CD4-positive, alpha-beta memory T cell (primary cell): ENCODE data around the gene FRZB. TPM values are rescaled to one million over a fixed set of nuclear protein-coding genes. Genes with fewer than 3 reads are reported as not detected.

Experiments used
- CTCF ChIA-PET: fragments of 350-600 bp; sonication (Branson Sonifier 250); formaldehyde crosslinking; loops from one replicate; lab custom pipeline; 2021; ENCODE audit warnings: inconsistent platforms; ENCODE audit not compliant: partially characterized antibody; lab: Charles Lee
- POLR2A ChIA-PET: fragments of 350-600 bp; sonication (Branson Sonifier 250); formaldehyde crosslinking; loops from one replicate; lab custom pipeline; 2021; ENCODE audit not compliant: partially characterized antibody; lab: Charles Lee
- DNase-seq, 5 donors: peaks; one replicate each; pipeline versions ENCODE4 v3.0.0 to v3.0.0-alpha.2; 2020 to 2022; ENCODE audit warnings: mixed read lengths in 1 of 5
- H3K27ac ChIP-seq: one replicate; pipeline ENCODE4 v1.7.0; 2013; ENCODE audit warnings: low read depth, low read length
- H3K27me3 ChIP-seq: 2 replicates; pipeline ENCODE4 v1.7.0; 2013; ENCODE audit warnings: mild to moderate bottlenecking, low read length, moderate library complexity; ENCODE audit not compliant: insufficient read depth
- H3K36me3 ChIP-seq: 2 replicates; pipeline ENCODE4 v1.7.0; 2013; ENCODE audit warnings: mild to moderate bottlenecking, low read length, moderate library complexity; ENCODE audit not compliant: insufficient read depth
- H3K4me1 ChIP-seq: 2 replicates; pipeline ENCODE4 v1.7.0; 2013; ENCODE audit warnings: mild to moderate bottlenecking, low read length, moderate library complexity; ENCODE audit not compliant: insufficient read depth
- H3K4me3 ChIP-seq, 2 donors: one replicate each; pipeline ENCODE4 v1.7.0; 2013; ENCODE audit warnings: low read length in 2 of 2, mild to moderate bottlenecking in 1 of 2
- H3K9me3 ChIP-seq, 2 donors: one replicate each; pipeline ENCODE4 v1.7.0; 2013; ENCODE audit warnings: low read length in 2 of 2, control low read depth in 1 of 2; ENCODE audit not compliant: control insufficient read depth in 1 of 2
- H3K27ac Mint-ChIP-seq, 7 donors: one replicate each; pipeline ENCODE4 v1.8.0; 2020 to 2021; ENCODE audit warnings: mixed read lengths in 7 of 7, mild to moderate bottlenecking in 6 of 7, inconsistent platforms in 3 of 7, moderate library complexity in 3 of 7
- H3K27me3 Mint-ChIP-seq, 2 donors: one replicate each; pipeline ENCODE4 v1.8.0; 2020 to 2021; ENCODE audit warnings: mixed read lengths in 2 of 2
- H3K36me3 Mint-ChIP-seq, 2 donors: one replicate each; pipeline ENCODE4 v1.8.0; 2020 to 2021; ENCODE audit warnings: mixed read lengths in 2 of 2, inconsistent platforms in 1 of 2, mild to moderate bottlenecking in 1 of 2
- H3K4me1 Mint-ChIP-seq, 4 donors: one replicate each; pipeline ENCODE4 v1.8.0; 2020 to 2021; ENCODE audit warnings: mixed read lengths in 4 of 4, mild to moderate bottlenecking in 1 of 4
- H3K4me3 Mint-ChIP-seq, 8 donors: one replicate each; pipeline ENCODE4 v1.8.0; 2020 to 2021; ENCODE audit warnings: mixed read lengths in 8 of 8, mild to moderate bottlenecking in 7 of 8, moderate library complexity in 6 of 8, inconsistent platforms in 3 of 8
- H3K9me3 Mint-ChIP-seq, 8 donors: one replicate each; pipeline ENCODE4 v1.8.0; 2020 to 2021; ENCODE audit warnings: mixed read lengths in 8 of 8, mild to moderate bottlenecking in 5 of 8, inconsistent platforms in 3 of 8, moderate library complexity in 1 of 8
- intact Hi-C: fragments of 100-400 bp; cut with micrococcal nuclease; formaldehyde crosslinking; loops from one replicate; pipeline ENCODE4 v1.15.1; 2023
- polyA plus RNA-seq, 2 donors: library from polyadenylated mRNA; unstranded; fragments of 300-500 nt; fragmentation: Illumina TruSeq; gene quantifications; one replicate each; pipeline ENCODE4 v1.2.3, GENCODE V29; 2021
- total RNA-seq, 2 experiments: library from RNA; stranded (reverse); gene quantifications; one replicate each; pipeline ENCODE4 v1.2.3, GENCODE V29; 2021

FRZB gene
- total and polyA plus RNA-seq, 4 experiments from 2014 or later: 0.43 TPM; not detected in 3

DNA sequence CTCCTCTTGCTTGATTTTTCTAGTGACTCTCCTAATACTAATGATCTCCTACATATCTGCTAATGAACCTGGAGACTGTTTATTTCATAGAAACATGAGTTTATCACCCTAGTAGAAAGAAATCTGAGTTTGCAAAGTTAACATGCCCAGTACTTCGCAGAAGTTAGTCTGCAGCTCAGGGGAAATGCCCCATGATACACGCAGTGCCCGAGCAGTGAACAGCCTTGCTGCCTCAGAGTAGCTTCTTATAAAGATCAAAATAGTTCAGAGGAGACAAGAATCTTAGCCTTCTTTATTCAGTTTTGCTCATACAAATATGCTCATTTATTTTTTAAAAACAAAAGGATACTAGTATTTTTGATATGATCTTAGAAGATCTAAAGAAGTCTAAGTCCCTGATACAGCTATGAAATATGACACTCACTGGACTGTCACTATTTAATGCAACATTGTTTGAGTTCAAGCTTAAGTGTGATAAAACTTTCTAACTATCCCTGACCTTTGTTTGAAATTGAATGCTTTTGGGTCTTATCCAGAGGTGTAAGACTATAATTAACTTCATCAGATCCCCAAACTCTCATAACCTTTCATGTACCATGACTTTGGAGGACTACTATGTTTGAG lies 20.5 kb downstream of the FRZB start:
- H3K27me3 ChIP-seq: no peaks in the 10 kb centered on the region
- no peaks in the 10 kb centered on the region for H3K4me1 Mint-ChIP-seq
- H3K9me3 ChIP-seq: no peaks in the 10 kb centered on the region
- DNase-seq: no peak
- ChIA-PET CTCF (interaction anchor here (1.8 kb wide), 1 partner anchor 8 kb away, joined by 4 read pairs; no protein-coding TSS in a partner anchor), POLR2A (no interaction called here)
- no peaks in the 10 kb centered on the region for H3K36me3 ChIP-seq
- H3K4me3 Mint-ChIP-seq: no peak overlapping the region
- no peak overlapping the region for H3K4me3 ChIP-seq
- H3K27me3 Mint-ChIP-seq: peaks cover 5 to 10% of the 10 kb centered on the region in 2 donors
- H3K36me3 Mint-ChIP-seq: no peaks in the 10 kb centered on the region
- no peaks in the 10 kb centered on the region for H3K9me3 Mint-ChIP-seq
- intact Hi-C loops: no loop called here
- H3K27ac Mint-ChIP-seq: no peak overlapping the region
- H3K4me1 ChIP-seq: no peaks in the 10 kb centered on the region
- H3K27ac ChIP-seq: no peak overlapping the region

DNA sequence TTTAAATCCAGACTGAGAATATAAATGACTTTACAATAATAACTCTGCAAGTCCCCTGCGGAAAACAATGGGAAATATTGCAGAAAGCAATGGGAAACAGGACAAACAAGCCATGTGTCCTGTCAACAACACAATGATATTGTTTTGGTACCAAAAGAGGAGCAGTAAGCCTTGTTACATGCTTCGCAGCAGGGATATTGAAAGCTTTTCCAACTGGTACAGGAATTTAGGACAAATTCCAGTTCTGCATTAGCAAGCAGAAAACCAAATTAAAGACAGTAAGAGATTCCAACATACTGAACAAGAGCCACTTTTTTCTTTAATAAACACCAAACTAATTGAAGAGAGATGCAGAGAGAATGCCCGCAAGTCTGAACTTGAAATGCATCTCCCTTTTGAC lies 30.0 kb downstream of the FRZB start:
- H3K36me3 ChIP-seq: no peaks in the 10 kb centered on the region
- Mint-ChIP-seq H3K9me3 (peaks cover 0 to 1% (median 0%) of the 10 kb centered on the region in 8 donors), H3K4me1 (no peaks in the 10 kb centered on the region), H3K27me3 (peaks cover 12 to 15% of the 10 kb centered on the region in 2 donors), H3K27ac (no peak overlapping the region), H3K36me3 (no peaks in the 10 kb centered on the region), H3K4me3 (no peak overlapping the region)
- H3K27ac ChIP-seq: no peak overlapping the region
- POLR2A ChIA-PET: no interaction called here
- no peaks in the 10 kb centered on the region for H3K9me3 ChIP-seq
- intact Hi-C loops: no loop called here
- H3K4me1 ChIP-seq: no peaks in the 10 kb centered on the region
- H3K27me3 ChIP-seq: no peaks in the 10 kb centered on the region
- no peak overlapping the region for H3K4me3 ChIP-seq
- no peak for DNase-seq
- CTCF ChIA-PET: no interaction called here

DNA sequence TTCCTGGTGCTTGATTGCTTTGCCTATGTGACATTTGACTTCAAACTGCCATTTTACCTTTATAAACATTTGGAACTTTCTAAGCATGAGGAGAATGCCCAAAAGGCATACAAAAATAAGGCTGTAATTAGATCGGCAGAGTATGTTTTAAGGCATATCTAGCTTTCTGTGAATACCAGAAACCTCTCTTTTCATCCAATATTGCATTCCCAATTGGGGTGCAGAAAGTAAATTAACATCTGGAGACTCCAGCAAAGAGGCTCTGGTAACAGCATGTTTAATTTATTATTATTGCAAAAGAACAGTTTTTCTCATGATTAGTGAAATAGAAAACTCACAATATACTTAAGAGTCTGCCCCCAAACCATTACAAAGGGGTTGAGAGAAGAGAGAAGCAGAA lies 32.1 kb downstream of the FRZB start:
- ChIA-PET CTCF (no interaction called here), POLR2A (no interaction called here)
- H3K36me3 ChIP-seq: no peaks in the 10 kb centered on the region
- H3K9me3 Mint-ChIP-seq: peaks cover 0 to 1% (median 0%) of the 10 kb centered on the region in 8 donors
- DNase-seq: no peak
- H3K27me3 ChIP-seq: no peaks in the 10 kb centered on the region
- no peaks in the 10 kb centered on the region for H3K4me1 Mint-ChIP-seq
- H3K36me3 Mint-ChIP-seq: no peaks in the 10 kb centered on the region
- no peaks in the 10 kb centered on the region for H3K9me3 ChIP-seq
- no peak overlapping the region for H3K27ac ChIP-seq
- H3K27ac Mint-ChIP-seq: no peak overlapping the region
- H3K4me1 ChIP-seq: no peaks in the 10 kb centered on the region
- peaks cover 12 to 17% of the 10 kb centered on the region in 2 donors for H3K27me3 Mint-ChIP-seq
- H3K4me3 ChIP-seq: no peak overlapping the region
- no peak overlapping the region for H3K4me3 Mint-ChIP-seq
- intact Hi-C loops: no loop called here

DNA sequence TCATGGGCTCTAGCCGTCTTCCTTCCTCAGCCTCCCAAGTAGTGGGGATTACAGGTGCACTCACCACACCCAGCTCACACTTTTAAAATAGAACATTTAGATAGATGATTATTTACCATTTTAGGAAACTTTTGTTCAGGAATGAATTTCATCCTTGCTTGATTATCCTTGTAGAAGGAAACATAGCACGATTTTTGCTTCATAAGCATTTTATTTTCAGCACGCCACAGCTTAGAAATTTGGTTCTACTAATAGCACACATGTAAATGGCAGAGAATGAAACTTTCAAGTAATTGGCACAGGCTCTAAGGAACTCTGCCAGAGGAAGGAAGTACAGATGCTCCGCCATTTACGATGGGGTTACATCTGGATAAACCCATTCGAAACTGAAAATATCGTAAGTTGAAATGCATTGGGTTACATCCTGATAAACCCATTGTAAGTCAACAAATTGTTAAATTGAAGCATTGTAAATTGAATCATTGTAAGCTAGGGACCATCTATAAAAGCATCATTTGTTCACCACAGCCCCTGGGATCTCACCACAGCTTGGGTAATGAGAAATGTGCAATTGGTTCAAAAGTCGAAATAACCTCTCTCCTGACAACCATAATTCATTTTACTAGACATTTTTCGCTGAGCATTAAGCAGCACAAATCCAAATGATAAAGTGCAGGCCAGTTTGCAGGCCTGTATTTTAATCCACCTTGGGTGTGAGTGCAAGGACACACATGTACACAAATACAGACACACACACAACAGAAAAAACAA lies 33.2 kb downstream of the FRZB start:
- no peak for DNase-seq
- H3K36me3 ChIP-seq: no peaks in the 10 kb centered on the region
- no peak overlapping the region for H3K27ac ChIP-seq
- H3K4me3 Mint-ChIP-seq: no peak overlapping the region
- intact Hi-C loops: no loop called here
- no peaks in the 10 kb centered on the region for H3K36me3 Mint-ChIP-seq
- no peak overlapping the region for H3K4me3 ChIP-seq
- H3K9me3 Mint-ChIP-seq: peaks cover 0 to 1% (median 0%) of the 10 kb centered on the region in 8 donors
- ChIA-PET CTCF (no interaction called here), POLR2A (no interaction called here)
- H3K27me3 ChIP-seq: no peaks in the 10 kb centered on the region
- no peaks in the 10 kb centered on the region for H3K4me1 Mint-ChIP-seq
- H3K27me3 Mint-ChIP-seq: peaks cover 12 to 18% of the 10 kb centered on the region in 2 donors
- no peaks in the 10 kb centered on the region for H3K9me3 ChIP-seq
- no peaks in the 10 kb centered on the region for H3K4me1 ChIP-seq
- H3K27ac Mint-ChIP-seq: no peak overlapping the region

DNA sequence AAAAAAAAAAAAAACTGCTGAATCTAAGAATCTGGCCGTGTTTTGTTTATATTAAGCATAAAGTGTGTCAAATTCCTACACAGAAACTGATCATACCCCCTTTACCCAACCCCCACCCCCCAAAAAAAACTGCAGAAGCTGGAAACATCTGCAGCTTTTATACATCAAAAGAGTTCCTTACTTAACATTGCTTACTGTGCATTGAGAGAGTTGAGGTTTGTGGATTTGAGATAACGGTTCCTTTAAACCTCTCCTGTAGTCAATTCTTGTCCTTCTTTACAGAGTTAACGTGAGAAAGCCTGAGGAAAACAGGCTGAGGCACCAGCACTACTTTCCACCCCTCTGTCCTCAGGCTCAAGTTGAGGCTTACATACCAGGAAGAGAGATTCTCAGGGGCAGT lies 34.5 kb downstream of the FRZB start:
- Mint-ChIP-seq H3K4me1 (no peaks in the 10 kb centered on the region), H3K9me3 (peaks cover 0 to 1% (median 0%) of the 10 kb centered on the region in 8 donors), H3K27ac (no peak overlapping the region), H3K27me3 (peaks cover 5 to 12% of the 10 kb centered on the region in 2 donors), H3K4me3 (no peak overlapping the region), H3K36me3 (no peaks in the 10 kb centered on the region)
- ChIA-PET POLR2A (no interaction called here), CTCF (no interaction called here)
- H3K4me3 ChIP-seq: no peak overlapping the region
- intact Hi-C loops: no loop called here
- H3K9me3 ChIP-seq: no peaks in the 10 kb centered on the region
- H3K4me1 ChIP-seq: no peaks in the 10 kb centered on the region
- no peak overlapping the region for H3K27ac ChIP-seq
- H3K36me3 ChIP-seq: no peaks in the 10 kb centered on the region
- H3K27me3 ChIP-seq: no peaks in the 10 kb centered on the region
- DNase-seq: no peak

DNA sequence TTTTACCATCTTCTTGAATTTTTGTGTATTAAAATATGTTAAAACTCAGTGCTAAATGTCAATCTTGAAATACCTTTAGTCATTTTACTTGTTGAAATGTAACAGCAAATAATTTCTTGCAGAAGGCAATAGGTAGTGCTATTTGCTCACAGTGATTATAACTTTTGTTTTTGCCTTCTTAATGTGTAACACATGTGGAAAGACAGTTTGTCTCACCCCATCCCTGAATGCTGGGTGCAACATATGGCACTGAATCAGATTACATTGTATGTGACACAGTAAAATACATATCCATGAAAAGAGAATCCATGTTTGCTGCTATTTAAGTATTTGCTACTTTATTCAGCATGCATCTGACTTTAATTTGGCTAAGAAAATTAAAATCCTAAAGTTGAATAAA lies 35.3 kb downstream of the FRZB start:
- H3K36me3 ChIP-seq: no peaks in the 10 kb centered on the region
- no peak overlapping the region for H3K27ac Mint-ChIP-seq
- H3K4me3 ChIP-seq: no peak overlapping the region
- POLR2A ChIA-PET: no interaction called here
- H3K36me3 Mint-ChIP-seq: no peaks in the 10 kb centered on the region
- no peak for DNase-seq
- H3K9me3 Mint-ChIP-seq: peaks cover 0 to 1% (median 0%) of the 10 kb centered on the region in 8 donors
- no peak overlapping the region for H3K4me3 Mint-ChIP-seq
- H3K4me1 ChIP-seq: no peaks in the 10 kb centered on the region
- no peaks in the 10 kb centered on the region for H3K4me1 Mint-ChIP-seq
- no peaks in the 10 kb centered on the region for H3K27me3 ChIP-seq
- peaks cover 5 to 11% of the 10 kb centered on the region in 2 donors for H3K27me3 Mint-ChIP-seq
- no peak overlapping the region for H3K27ac ChIP-seq
- intact Hi-C loops: no loop called here
- no peaks in the 10 kb centered on the region for H3K9me3 ChIP-seq
- CTCF ChIA-PET: no interaction called here

DNA sequence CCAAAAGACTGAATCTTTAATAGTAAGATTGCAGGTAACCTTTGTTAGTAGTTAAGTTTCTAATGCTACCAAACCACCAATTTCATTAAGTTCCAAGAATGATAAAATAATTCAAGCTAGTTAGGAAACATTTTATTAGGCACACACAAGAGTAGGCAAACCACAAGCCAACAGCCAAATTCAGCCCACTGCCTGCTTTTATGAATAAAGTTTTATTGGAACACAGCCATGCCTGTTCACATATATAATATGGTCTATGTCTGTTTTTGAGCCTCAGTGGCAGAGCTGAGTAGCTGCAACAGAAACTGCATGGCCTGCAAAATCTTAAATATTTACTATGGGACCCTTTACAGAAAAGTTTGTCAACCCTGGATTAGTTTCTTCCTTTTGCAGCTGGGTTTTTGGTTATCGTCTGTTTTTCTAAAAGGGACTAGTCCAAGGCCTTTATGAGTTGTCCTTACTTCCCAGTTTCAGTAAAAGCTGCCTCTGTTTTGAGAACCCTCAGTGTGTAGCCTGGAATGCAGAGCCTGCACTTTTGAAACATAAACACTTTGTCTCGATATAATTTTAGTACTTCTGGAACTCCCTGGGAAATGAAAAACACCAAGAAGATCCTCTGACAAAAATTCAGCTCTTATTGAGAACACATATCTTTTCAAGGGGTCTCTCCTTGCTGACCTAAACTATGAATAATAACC lies 39.1 kb downstream of the FRZB start:
- intact Hi-C loops: no loop called here
- Histone ChIP-seq H3K27me3 (no peaks in the 10 kb centered on the region), H3K4me1 (no peaks in the 10 kb centered on the region), H3K27ac (no peak overlapping the region), H3K36me3 (no peaks in the 10 kb centered on the region), H3K4me3 (no peak overlapping the region), H3K9me3 (no peaks in the 10 kb centered on the region)
- no peaks in the 10 kb centered on the region for H3K4me1 Mint-ChIP-seq
- POLR2A ChIA-PET: no interaction called here
- CTCF ChIA-PET: no interaction called here
- peaks cover 5% of the 10 kb centered on the region in 2 donors for H3K27me3 Mint-ChIP-seq
- H3K4me3 Mint-ChIP-seq: no peak overlapping the region
- DNase-seq: no peak
- H3K9me3 Mint-ChIP-seq: no peaks in the 10 kb centered on the region
- H3K36me3 Mint-ChIP-seq: no peaks in the 10 kb centered on the region
- no peak overlapping the region for H3K27ac Mint-ChIP-seq
